ENCODE data around the gene RAE1.

Gene RAE1

GRCh38 chr20:57408131-57408530 lies 57.1 kb downstream of the RAE1 start:
- Histone ChIP-seq H2AFZ (ENCODE audit: low read length) (no peak overlapping the region), H3K9me3 (replicated peaks; ENCODE audit: insufficient read depth, low read length) (no peaks in the 10 kb centered on the region), H3K9ac (ENCODE audit: low read length) (no peak overlapping the region), H3K4me1 (ENCODE audit: low read length) (no peaks in the 10 kb centered on the region), H3K4me3 (ENCODE audit: low read length) (no peak overlapping the region), H3K79me2 (ENCODE audit: low read length) (peaks cover 50% of the 10 kb centered on the region), H3K27me3 (replicated peaks; ENCODE audit: insufficient read depth, low read length) (no peaks in the 10 kb centered on the region), H3K27ac (ENCODE audit: low read length) (no peak overlapping the region), H3K36me3 (replicated peaks; ENCODE audit: insufficient read depth, low read length) (peaks cover 24% of the 10 kb centered on the region), H4K20me1 (ENCODE audit: insufficient read depth, low read length) (peaks cover 50% of the 10 kb centered on the region), H3K9me2 (replicated peaks; ENCODE audit: insufficient read depth, low read length) (no peaks in the 10 kb centered on the region), H3K4me2 (ENCODE audit: low read depth, low read length) (no peak overlapping the region), H3F3A (ENCODE audit: insufficient read depth, low read length) (peaks cover 47% of the 10 kb centered on the region)
- no peak for TF ChIP-seq EZH2 (optimal IDR thresholded peaks at IDR 0.05; ENCODE audit: low read depth, low read length)
- no peak for TF ChIP-seq EZH2phosphoT487 (IDR thresholded peaks at IDR 0.05; ENCODE audit: low read length)
- no peak for TF ChIP-seq CTCF (IDR thresholded peaks at IDR 0.05; ENCODE audit: low read length)
- no peak for DNase-seq

- H3K79me2 ChIP-seq (ENCODE audit: low read length) = peaks cover 45% of the 10 kb centered on the region
- no peak overlapping the region for H3K4me2 ChIP-seq (ENCODE audit: low read depth, low read length)
- no peak overlapping the region for H2AFZ ChIP-seq (ENCODE audit: low read length)
- no peaks in the 10 kb centered on the region for H3K4me1 ChIP-seq (ENCODE audit: low read length)
- H3K27me3 ChIP-seq (replicated peaks; ENCODE audit: insufficient read depth, low read length) = no peaks in the 10 kb centered on the region
- no peak overlapping the region for H3K9ac ChIP-seq (ENCODE audit: low read length)
- no peak overlapping the region for H3K4me3 ChIP-seq (ENCODE audit: low read length)
- no peaks in the 10 kb centered on the region for H3K9me2 ChIP-seq (replicated peaks; ENCODE audit: insufficient read depth, low read length)
- peaks cover 23% of the 10 kb centered on the region for H3K36me3 ChIP-seq (replicated peaks; ENCODE audit: insufficient read depth, low read length)
- H3K9me3 ChIP-seq (replicated peaks; ENCODE audit: insufficient read depth, low read length) = no peaks in the 10 kb centered on the region
- H3F3A ChIP-seq (ENCODE audit: insufficient read depth, low read length) = peaks cover 47% of the 10 kb centered on the region
- TF ChIP-seq CTCF (IDR thresholded peaks at IDR 0.05; ENCODE audit: low read length) (no peak), EZH2phosphoT487 (IDR thresholded peaks at IDR 0.05; ENCODE audit: low read length) (no peak), EZH2 (optimal IDR thresholded peaks at IDR 0.05; ENCODE audit: low read depth, low read length) (no peak)
- no peak for DNase-seq
- H3K27ac ChIP-seq (ENCODE audit: low read length) = no peak overlapping the region
- peaks cover 47% of the 10 kb centered on the region for H4K20me1 ChIP-seq (ENCODE audit: insufficient read depth, low read length)
These were observed 57.6 kb downstream of the RAE1 start for GRCh38 chr20:57408536-57409233.

GRCh38 chr20:57409316-57409671 lies 58.2 kb downstream of the RAE1 start:
- Histone ChIP-seq H3K4me2 (ENCODE audit: low read depth, low read length) (no peak overlapping the region), H2AFZ (ENCODE audit: low read length) (no peak overlapping the region), H3K9me2 (replicated peaks; ENCODE audit: insufficient read depth, low read length) (no peaks in the 10 kb centered on the region), H3K79me2 (ENCODE audit: low read length) (peaks cover 38% of the 10 kb centered on the region), H4K20me1 (ENCODE audit: insufficient read depth, low read length) (peaks cover 41% of the 10 kb centered on the region), H3K27me3 (replicated peaks; ENCODE audit: insufficient read depth, low read length) (no peaks in the 10 kb centered on the region), H3K4me3 (ENCODE audit: low read length) (no peak overlapping the region), H3K9ac (ENCODE audit: low read length) (no peak overlapping the region), H3K36me3 (replicated peaks; ENCODE audit: insufficient read depth, low read length) (peaks cover 17% of the 10 kb centered on the region), H3F3A (ENCODE audit: insufficient read depth, low read length) (peaks cover 40% of the 10 kb centered on the region), H3K27ac (ENCODE audit: low read length) (no peak overlapping the region), H3K4me1 (ENCODE audit: low read length) (no peaks in the 10 kb centered on the region), H3K9me3 (replicated peaks; ENCODE audit: insufficient read depth, low read length) (no peaks in the 10 kb centered on the region)
- DNase-seq = no peak
- TF ChIP-seq CTCF (IDR thresholded peaks at IDR 0.05; ENCODE audit: low read length) = no peak
- TF ChIP-seq EZH2phosphoT487 (IDR thresholded peaks at IDR 0.05; ENCODE audit: low read length) = no peak
- no peak for TF ChIP-seq EZH2 (optimal IDR thresholded peaks at IDR 0.05; ENCODE audit: low read depth, low read length)

All from MM.1S (cell line).